ENCODE measurements around the gene SNX4.
A peak's percentile ranks its signal among the peaks of the same experiment; 100 is the strongest.
"Not testable (repeated sequence)": the region's sequence is repeated elsewhere in the genome, so short reads cannot be mapped to it uniquely, and the experiment has no call there.

Gene SNX4

GRCh38 chr3:125519678-125520562, at the start of gene SNX4:
TSS of gene SNX4 (minus strand) at chr3:125520202. CDS start at chr3:125520172, 30 bp downstream.
- DNase-seq = peak; percentile 95

DNA sequence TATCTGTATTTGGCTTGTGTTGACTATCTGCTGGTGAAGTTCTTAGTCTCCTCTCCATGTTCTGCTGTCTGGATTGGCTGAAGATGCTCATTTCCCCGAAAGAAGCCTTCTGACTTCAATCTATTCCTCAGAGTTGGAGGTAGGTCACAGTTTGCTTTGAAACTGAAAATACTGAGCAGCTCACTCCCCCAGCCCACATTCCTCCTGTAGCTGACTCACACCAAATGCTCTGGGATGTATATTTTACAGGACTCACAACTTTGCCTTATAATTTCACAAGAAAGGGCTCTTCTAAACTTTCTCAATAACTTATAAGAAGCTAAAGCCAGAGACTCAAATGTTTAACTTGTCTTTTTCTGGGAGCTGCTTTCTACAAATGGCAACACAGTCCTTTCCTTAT, 36.3 kb upstream of the SNX4 start:
- DNase-seq = no peak

- DNase-seq = no peak
These were observed 32.4 kb upstream of the SNX4 start for GRCh38 chr3:125552401-125552800.

DNA sequence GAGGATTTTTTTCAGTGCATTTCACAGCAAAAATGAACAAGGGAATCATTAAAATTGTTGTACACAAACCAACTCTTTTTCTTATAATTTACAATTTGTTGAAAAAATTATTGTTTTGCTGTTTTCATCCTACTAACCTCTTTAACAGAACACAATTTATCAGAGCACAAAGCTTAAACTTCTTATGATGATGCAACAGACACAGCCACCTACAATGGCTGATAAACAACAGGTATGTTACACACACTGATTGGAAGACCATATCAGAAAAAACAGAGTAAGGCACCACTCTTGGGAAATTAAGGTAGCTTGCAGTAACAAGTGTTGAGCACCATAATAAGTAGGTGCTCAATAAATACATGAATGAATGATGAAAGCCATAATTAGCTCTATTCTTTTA, 8.9 kb upstream of the SNX4 start:
- no peak for DNase-seq

- no peak for DNase-seq
These were observed 5.2 kb upstream of the SNX4 start for GRCh38 chr3:125525153-125525552.

- DNase-seq = not testable (repeated sequence)
These were observed 539 bp upstream of the SNX4 start for GRCh38 chr3:125520563-125520919.

DNA sequence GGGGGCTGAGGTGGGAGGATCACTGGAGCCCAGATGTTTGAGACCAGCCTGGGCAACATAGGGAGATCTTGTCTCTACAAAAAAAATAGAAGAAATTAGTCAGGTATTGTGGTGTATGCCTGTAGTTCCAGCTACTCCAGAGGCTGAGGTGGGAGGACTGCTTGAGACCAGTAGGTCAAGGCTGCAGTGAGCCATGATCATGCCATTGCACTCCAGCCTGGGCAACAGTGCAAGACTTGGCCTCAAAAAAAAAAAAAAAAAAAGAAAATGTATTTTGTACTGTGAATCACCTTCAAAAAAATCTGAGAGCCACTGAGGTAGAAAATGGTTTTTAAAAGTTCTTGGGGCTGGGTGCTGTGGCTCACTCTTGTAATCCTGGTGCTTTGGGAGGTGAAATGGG, 4.6 kb downstream of the SNX4 start:
- no peak for DNase-seq

DNA sequence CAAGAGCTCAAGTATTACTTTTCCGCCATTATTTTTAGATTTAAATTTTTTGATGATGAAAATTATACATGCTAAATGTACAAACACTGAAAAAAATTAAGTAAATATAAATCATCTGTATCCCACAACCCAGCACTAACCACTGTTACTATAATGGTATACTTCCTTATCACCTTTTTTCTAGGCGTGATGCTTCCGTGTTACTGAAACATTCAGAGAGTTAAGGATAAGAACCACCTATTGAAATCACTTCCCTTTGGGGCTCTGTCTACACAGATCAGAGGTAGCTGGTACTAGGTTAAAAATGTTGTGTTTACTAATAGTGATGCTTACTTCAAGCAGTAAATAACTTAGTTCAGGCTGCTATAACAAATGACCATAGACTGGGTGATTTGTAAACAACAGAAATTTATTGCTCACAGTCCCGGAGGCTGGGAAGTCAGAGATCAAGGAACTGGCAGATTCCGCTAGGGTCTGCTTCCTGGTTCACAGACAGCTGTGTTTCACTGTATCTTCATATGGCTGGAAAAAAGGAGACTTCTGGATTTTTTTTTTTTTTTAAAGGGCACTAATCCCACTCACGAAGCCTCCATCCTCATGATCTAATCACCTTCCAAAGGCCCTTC, 6.4 kb downstream of the SNX4 start:
- no peak for DNase-seq

DNA sequence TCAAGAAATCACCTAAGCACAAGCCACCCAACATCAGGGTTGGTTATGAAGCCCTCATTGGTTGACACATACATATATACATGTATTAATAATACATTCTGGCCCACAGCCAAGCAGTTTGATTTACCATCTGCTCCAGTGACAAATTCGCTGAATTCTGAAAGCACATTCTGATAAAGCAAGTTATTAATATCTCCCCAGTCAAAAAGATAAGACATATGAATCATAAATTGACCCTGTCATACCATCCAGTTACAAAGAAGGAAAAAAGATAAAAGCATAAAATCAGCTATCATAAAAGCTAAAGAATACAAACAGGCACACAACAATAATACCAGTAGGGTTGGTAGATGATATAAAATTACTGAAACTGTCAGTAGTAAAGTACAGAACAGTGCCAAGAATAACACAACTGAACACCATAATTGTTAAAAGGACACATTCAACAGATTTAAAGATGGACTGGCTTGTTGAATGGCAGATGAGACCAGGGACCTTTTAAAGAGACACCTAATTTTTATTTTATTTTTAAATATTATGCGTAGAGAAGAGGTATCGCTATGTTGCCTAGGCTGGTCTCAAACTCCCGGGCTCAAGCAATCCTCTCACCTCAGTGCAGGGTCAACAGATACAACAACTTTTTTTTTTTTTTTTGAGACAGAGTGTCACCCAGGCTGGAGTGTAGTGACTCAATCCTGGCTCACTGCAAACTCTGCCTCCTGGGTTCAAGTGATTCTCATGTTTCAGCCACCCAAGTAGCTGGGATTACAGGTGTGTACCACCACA, 7.7 kb downstream of the SNX4 start:
- DNase-seq = peak; percentile 90

- DNase-seq = peak; percentile 80
These were observed 8.4 kb downstream of the SNX4 start for GRCh38 chr3:125511420-125512118.

DNA sequence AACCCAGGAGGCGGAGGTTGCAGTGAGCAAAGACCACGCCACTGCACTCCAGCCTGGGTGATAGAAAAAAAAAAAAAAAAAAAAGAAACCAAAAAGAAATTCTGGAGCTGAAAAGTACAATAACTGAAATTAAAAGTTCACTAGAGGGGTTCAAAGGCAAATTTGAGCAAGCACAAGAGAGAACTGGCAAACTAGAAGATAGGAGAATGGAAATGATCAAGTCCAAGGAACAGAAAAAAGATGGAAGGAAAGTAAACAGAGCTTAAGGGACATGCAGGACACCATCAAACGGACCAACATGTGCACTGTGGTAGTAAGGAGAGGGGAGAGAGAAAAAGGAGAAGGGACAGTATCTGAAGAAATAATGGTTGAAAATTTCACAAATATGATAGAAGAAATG, 12.9 kb downstream of the SNX4 start:
- no peak for DNase-seq

DNA sequence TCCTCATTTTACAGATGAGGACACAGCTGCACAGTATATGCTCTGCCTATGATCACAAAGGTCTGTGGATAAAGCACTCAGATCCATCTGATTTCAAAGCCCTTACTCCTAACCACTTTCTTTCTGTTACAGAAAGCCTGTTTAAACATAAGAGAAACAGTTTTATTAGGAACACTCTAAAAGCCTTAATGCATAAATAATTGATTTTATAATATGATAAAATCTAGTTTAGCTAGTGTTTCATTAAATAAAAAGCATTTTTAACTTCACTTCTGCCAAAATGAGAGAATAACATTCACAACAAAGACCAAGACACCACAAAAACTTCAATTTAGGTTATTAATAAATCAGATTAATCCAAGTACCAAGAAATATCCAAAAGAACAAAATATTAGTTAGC, 21.4 kb downstream of the SNX4 start:
- DNase-seq = no peak

DNA sequence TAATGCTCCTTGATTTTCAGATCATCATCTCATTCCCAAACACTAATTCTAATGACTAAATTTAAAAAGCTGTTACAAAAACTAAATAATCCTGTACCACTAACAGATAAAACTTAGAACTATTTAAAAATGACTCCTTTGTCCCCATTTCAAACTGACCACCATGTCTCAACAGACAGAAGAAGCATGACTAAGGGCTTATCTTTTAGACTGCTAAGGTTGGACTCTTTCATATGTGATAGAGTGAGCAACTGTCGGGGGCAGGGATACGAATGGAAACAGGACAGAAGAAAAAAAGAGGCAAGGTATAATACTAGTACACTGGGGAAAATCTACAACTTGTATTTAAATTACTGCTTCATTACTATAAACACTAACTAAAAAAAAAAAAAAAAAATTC, 23.3 kb downstream of the SNX4 start:
- peak; percentile 78 for DNase-seq

DNA sequence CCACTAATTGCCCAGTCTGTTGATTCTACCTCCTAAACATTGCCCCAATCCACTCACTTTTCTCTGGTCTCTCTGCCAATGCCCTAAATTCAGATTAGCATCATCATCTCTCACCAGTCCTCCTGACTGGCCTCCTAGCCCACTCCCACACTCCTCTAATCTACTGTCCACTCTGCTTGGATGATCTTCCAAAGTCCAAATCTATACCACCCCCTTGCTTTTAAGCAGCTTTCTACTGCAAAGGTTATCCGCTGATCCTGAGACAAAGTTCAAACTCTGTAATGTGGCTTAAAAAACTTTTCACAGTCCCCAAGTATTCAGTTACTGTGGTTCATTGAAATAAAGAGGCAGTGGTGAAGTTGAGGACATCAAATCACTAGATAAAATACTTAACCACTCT, 37.6 kb downstream of the SNX4 start:
- no peak for DNase-seq

DNA sequence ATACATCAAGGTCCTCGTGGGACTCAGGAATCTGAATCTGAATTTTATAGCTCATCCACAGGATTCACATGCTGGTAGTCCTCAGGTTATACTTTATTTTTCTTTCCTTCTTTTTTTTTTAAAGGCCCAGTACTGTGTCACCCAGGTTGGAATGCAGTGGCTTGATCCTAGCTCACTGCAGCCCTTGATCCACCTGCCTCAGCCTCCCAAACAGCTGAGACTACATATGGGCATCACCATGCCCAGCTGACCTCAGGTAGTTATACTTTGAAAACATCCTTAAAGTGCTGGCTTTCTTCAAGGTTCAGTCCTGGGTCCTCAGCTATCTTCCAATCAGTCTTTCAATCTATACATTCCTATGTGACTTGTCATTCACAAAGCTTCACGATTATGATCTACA, 38.2 kb downstream of the SNX4 start:
- no peak for DNase-seq

DNA sequence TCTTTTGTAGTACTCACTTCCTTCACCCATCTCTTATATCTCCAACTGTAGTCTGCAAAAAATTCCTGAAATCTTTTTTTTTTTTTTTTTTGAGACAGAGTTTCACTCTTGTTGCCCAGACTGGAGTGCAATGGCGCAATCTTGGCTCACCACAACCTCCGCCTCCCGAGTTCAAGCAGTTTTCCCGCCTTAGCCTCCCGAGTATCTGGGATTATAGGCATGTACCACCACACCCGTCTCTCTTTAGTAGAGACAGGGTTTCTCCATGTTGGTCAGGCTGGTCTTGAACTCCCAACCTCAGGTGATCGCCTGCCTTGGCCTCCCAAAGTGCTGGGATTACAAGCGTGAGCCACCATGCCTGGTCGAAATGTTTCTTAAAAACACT, 38.6 kb downstream of the SNX4 start:
- not testable (repeated sequence) for DNase-seq

- DNase-seq = no peak
These were observed 39.2 kb downstream of the SNX4 start for GRCh38 chr3:125480656-125481374.

- DNase-seq = no peak
These were observed 40.9 kb downstream of the SNX4 start for GRCh38 chr3:125479091-125479490.

- no peak for DNase-seq
These were observed 41.7 kb downstream of the SNX4 start for GRCh38 chr3:125478326-125478725.

DNA sequence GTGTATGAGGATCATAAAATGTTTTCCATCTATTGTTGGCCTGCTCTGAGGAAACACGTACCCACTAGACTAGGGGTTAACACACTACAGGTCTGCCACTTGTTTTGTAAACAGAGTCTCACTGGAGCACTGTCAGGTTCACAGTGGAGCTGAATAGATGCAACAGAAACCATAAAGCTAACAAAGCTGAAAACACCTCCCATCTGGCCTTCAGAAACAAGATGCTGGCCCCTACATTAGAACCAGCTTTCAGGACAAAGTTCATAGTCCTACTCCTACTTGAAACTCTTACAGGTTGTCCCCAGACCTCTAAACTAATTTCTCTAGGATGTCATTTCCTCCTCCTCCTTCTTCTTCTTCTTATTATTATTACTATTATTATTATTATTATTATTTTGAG, 42.3 kb downstream of the SNX4 start:
- DNase-seq = no peak

GRCh38 chr3:125470671-125471070, 49.3 kb downstream of the SNX4 start:
- no peak for DNase-seq

GRCh38 chr3:125462722-125463299, 57.2 kb downstream of the SNX4 start:
- DNase-seq = no peak

All from OCI-M1 (cell line).